ENCODE measurements around the gene ELP2. TPM values are rescaled to one million over a fixed set of nuclear protein-coding genes. Genes with fewer than 3 reads are reported as not detected.

The ELP2 gene
- total RNA-seq, 4 donors from 2014 or later, result 23.2 to 59.5 (median 49.6) TPM

- 9 to 12% methylated on average over 1 of the region's 1 CpG for WGBS, 2 donors (ENCODE audit: low coverage in 1 of 2)
- no peaks in the 10 kb centered on the region for H3K36me3 ChIP-seq
- no peaks in the 10 kb centered on the region for H3K9me3 ChIP-seq
- DNase-seq, result no peak
- no peak overlapping the region for H3K27ac ChIP-seq
- H3K27me3 ChIP-seq, result no peaks in the 10 kb centered on the region
- TF ChIP-seq, protein P1, sequence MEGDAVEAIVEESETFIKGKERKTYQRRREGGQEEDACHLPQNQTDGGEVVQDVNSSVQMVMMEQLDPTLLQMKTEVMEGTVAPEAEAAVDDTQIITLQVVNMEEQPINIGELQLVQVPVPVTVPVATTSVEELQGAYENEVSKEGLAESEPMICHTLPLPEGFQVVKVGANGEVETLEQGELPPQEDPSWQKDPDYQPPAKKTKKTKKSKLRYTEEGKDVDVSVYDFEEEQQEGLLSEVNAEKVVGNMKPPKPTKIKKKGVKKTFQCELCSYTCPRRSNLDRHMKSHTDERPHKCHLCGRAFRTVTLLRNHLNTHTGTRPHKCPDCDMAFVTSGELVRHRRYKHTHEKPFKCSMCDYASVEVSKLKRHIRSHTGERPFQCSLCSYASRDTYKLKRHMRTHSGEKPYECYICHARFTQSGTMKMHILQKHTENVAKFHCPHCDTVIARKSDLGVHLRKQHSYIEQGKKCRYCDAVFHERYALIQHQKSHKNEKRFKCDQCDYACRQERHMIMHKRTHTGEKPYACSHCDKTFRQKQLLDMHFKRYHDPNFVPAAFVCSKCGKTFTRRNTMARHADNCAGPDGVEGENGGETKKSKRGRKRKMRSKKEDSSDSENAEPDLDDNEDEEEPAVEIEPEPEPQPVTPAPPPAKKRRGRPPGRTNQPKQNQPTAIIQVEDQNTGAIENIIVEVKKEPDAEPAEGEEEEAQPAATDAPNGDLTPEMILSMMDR (IDR thresholded peaks at IDR 0.05), result peak; percentile 47 to 67 (median 59)
- no peak for TF ChIP-seq POLR2AphosphoS5 (IDR thresholded peaks at IDR 0.05)
- TF ChIP-seq POLR2A (IDR thresholded peaks at IDR 0.05), result no peak
- no peak for TF ChIP-seq EP300 (IDR thresholded peaks at IDR 0.05; ENCODE audit: low read depth)
- H3K4me3 ChIP-seq, result no peak overlapping the region
- H3K4me1 ChIP-seq, result no peaks in the 10 kb centered on the region
- in situ Hi-C loops (cut with MboI; ENCODE audit: low pct_ligation_motif_present in 1 of 4, low pct_unique_long_range_greater_than_20kb in 1 of 4, low sequenced_read_pairs in 3 of 4) (loop anchor here in 2 of 4 donors (10.0 kb wide), 1 partner anchor 189 kb away; no protein-coding TSS in a partner anchor), intact Hi-C loops (cut with DNase I; ENCODE audit: low total_unique reads) (loop anchor here (5.0 kb wide), 1 partner anchor 186 kb away; no protein-coding TSS in a partner anchor)
Observed at GRCh38 chr18:36095936-36096519, 33.7 kb upstream of the ELP2 start.

- intact Hi-C loops (cut with DNase I; ENCODE audit: low total_unique reads), result loop anchor here (5.0 kb wide), 1 partner anchor 185 kb away; no protein-coding TSS in a partner anchor
- in situ Hi-C loops (cut with MboI; ENCODE audit: low pct_ligation_motif_present in 1 of 4, low pct_unique_long_range_greater_than_20kb in 1 of 4, low sequenced_read_pairs in 3 of 4), result loop anchor here in 2 of 4 donors (10.0 kb wide), 1 partner anchor 188 kb away; no protein-coding TSS in a partner anchor
- Histone ChIP-seq H3K27me3 (no peaks in the 10 kb centered on the region), H3K27ac (no peak overlapping the region), H3K36me3 (no peaks in the 10 kb centered on the region), H3K4me1 (no peaks in the 10 kb centered on the region), H3K9me3 (no peaks in the 10 kb centered on the region), H3K4me3 (no peak overlapping the region)
- no peak for DNase-seq
- TF ChIP-seq EP300 (IDR thresholded peaks at IDR 0.05; ENCODE audit: low read depth), result no peak
- TF ChIP-seq, protein P1 (IDR thresholded peaks at IDR 0.05), result no peak
- TF ChIP-seq POLR2A (IDR thresholded peaks at IDR 0.05), result no peak
- no peak for TF ChIP-seq POLR2AphosphoS5 (IDR thresholded peaks at IDR 0.05)
Observed at GRCh38 chr18:36096955-36097354, 32.7 kb upstream of the ELP2 start.

DNA sequence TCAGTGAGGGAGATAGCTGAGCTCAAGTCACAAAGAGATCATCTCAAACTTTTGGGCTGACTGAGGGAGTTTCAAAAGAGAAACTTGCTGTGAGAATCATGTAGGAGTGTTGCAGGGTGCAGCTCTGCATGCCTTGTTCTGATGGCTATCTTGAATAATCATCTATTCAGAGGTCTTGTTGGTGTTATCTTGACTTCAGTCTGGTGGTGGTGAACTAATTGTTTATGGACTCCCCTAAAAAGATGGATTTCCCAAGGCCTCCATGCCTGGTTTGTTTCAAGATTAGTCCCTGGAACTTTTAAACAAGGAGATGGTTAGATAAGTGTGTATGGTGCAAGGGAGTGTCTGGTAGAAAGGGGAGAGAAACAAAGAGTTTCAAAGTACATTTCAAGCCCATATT is 30.4 kb upstream of the ELP2 start:
- no peak overlapping the region for H3K4me3 ChIP-seq
- DNase-seq, result no peak
- intact Hi-C loops (cut with DNase I; ENCODE audit: low total_unique reads) (loop anchor here (5.0 kb wide), 1 partner anchor 183 kb away; no protein-coding TSS in a partner anchor), in situ Hi-C loops (cut with MboI; ENCODE audit: low pct_ligation_motif_present in 1 of 4, low pct_unique_long_range_greater_than_20kb in 1 of 4, low sequenced_read_pairs in 3 of 4) (loop anchor here in 2 of 4 donors (10.0 kb wide), 1 partner anchor 185 kb away; no protein-coding TSS in a partner anchor)
- no peaks in the 10 kb centered on the region for H3K36me3 ChIP-seq
- TF ChIP-seq, protein P1 (IDR thresholded peaks at IDR 0.05), result no peak
- no peak for TF ChIP-seq POLR2AphosphoS5 (IDR thresholded peaks at IDR 0.05)
- TF ChIP-seq EP300 (IDR thresholded peaks at IDR 0.05; ENCODE audit: low read depth), result no peak
- no peak for TF ChIP-seq POLR2A (IDR thresholded peaks at IDR 0.05)
- H3K27me3 ChIP-seq, result no peaks in the 10 kb centered on the region
- no peaks in the 10 kb centered on the region for H3K9me3 ChIP-seq
- H3K4me1 ChIP-seq, result no peaks in the 10 kb centered on the region
- H3K27ac ChIP-seq, result no peak overlapping the region

DNA sequence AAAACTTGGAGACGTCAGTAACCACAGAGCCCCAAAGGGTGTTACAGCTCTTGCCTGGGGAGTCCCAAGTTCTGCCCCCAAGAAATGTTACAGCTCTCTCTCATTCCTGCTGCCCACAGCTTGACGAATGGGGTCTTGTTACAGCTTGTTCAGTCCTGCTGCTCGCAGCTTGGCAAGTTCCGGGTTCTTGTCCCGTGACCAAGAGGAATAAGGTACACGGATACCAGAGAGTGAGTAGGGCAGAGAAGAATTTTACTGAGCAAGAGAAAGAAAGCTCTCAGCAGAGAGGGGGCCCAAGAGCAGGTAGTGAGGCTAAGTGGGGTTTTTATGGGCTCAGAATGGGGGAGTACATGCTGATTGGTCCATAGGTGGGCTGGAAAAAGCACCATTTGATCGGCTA is 27.8 kb upstream of the ELP2 start:
- in situ Hi-C loops (cut with MboI; ENCODE audit: low pct_ligation_motif_present in 1 of 4, low pct_unique_long_range_greater_than_20kb in 1 of 4, low sequenced_read_pairs in 3 of 4), result no loop called here
- DNase-seq, result no peak
- Histone ChIP-seq H3K27me3 (no peaks in the 10 kb centered on the region), H3K4me1 (no peaks in the 10 kb centered on the region), H3K36me3 (no peaks in the 10 kb centered on the region), H3K4me3 (no peak overlapping the region), H3K9me3 (no peaks in the 10 kb centered on the region), H3K27ac (no peak overlapping the region)
- intact Hi-C loops (cut with DNase I; ENCODE audit: low total_unique reads), result no loop called here
- 80 to 89% methylated on average over 1 to 7 of the region's 7 CpGs for WGBS, 2 donors (ENCODE audit: low coverage in 1 of 2)
- no peak for TF ChIP-seq POLR2A (IDR thresholded peaks at IDR 0.05)
- no peak for TF ChIP-seq EP300 (IDR thresholded peaks at IDR 0.05; ENCODE audit: low read depth)
- TF ChIP-seq, protein P1 (IDR thresholded peaks at IDR 0.05), result no peak
- no peak for TF ChIP-seq POLR2AphosphoS5 (IDR thresholded peaks at IDR 0.05)
